ENCODE results near the gene KRTAP2-3.

DNA sequence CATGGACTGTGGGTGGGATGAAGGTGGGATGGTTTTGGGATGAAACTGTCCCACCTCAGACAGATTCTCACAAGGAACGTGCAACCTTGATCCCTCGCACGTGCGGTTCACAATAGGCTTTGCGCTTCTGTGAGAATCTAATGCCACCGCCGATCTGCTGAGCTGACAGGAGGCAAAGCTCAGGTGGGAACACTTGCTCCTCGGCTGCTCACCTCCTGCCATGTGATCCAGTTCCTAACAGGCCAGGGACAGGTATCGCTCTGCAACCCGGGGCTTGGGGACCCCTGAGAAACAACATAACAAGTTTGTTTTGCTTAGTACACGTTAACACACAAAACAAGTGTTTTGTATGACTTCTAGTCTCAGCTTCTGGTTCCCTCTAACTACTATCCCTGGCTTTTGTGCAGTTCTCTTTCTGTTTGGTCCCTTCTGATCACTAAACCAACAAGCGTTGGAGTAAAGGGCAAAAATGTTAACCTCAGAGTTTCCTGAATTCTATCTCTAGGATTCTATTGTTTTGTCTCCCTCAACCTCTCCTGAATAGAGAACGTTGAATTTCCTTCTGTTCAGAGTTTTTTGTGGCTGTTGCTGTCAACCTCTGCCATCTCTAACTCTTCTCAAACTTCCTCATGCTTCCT, 43.2 kb downstream of the KRTAP2-3 start:
- TF ChIP-seq, protein P1, sequence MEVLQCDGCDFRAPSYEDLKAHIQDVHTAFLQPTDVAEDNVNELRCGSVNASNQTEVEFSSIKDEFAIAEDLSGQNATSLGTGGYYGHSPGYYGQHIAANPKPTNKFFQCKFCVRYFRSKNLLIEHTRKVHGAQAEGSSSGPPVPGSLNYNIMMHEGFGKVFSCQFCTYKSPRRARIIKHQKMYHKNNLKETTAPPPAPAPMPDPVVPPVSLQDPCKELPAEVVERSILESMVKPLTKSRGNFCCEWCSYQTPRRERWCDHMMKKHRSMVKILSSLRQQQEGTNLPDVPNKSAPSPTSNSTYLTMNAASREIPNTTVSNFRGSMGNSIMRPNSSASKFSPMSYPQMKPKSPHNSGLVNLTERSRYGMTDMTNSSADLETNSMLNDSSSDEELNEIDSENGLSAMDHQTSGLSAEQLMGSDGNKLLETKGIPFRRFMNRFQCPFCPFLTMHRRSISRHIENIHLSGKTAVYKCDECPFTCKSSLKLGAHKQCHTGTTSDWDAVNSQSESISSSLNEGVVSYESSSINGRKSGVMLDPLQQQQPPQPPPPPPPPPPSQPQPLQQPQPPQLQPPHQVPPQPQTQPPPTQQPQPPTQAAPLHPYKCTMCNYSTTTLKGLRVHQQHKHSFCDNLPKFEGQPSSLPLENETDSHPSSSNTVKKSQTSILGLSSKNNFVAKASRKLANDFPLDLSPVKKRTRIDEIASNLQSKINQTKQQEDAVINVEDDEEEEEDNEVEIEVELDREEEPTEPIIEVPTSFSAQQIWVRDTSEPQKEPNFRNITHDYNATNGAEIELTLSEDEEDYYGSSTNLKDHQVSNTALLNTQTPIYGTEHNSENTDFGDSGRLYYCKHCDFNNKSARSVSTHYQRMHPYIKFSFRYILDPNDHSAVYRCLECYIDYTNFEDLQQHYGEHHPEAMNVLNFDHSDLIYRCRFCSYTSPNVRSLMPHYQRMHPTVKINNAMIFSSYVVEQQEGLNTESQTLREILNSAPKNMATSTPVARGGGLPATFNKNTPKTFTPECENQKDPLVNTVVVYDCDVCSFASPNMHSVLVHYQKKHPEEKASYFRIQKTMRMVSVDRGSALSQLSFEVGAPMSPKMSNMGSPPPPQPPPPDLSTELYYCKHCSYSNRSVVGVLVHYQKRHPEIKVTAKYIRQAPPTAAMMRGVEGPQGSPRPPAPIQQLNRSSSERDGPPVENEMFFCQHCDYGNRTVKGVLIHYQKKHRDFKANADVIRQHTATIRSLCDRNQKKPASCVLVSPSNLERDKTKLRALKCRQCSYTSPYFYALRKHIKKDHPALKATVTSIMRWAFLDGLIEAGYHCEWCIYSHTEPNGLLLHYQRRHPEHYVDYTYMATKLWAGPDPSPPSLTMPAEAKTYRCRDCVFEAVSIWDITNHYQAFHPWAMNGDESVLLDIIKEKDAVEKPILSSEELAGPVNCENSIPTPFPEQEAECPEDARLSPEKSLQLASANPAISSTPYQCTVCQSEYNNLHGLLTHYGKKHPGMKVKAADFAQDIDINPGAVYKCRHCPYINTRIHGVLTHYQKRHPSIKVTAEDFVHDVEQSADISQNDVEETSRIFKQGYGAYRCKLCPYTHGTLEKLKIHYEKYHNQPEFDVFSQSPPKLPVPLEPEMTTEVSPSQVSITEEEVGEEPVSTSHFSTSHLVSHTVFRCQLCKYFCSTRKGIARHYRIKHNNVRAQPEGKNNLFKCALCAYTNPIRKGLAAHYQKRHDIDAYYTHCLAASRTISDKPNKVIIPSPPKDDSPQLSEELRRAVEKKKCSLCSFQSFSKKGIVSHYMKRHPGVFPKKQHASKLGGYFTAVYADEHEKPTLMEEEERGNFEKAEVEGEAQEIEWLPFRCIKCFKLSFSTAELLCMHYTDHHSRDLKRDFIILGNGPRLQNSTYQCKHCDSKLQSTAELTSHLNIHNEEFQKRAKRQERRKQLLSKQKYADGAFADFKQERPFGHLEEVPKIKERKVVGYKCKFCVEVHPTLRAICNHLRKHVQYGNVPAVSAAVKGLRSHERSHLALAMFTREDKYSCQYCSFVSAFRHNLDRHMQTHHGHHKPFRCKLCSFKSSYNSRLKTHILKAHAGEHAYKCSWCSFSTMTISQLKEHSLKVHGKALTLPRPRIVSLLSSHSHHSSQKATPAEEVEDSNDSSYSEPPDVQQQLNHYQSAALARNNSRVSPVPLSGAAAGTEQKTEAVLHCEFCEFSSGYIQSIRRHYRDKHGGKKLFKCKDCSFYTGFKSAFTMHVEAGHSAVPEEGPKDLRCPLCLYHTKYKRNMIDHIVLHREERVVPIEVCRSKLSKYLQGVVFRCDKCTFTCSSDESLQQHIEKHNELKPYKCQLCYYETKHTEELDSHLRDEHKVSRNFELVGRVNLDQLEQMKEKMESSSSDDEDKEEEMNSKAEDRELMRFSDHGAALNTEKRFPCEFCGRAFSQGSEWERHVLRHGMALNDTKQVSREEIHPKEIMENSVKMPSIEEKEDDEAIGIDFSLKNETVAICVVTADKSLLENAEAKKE (CRISPR knock-in tag; IDR thresholded peaks at IDR 0.05) = no peak
- no peak for TF ChIP-seq POLR2AphosphoS5 (IDR thresholded peaks at IDR 0.05; ENCODE audit: low read depth)
- TF ChIP-seq, protein P2, sequence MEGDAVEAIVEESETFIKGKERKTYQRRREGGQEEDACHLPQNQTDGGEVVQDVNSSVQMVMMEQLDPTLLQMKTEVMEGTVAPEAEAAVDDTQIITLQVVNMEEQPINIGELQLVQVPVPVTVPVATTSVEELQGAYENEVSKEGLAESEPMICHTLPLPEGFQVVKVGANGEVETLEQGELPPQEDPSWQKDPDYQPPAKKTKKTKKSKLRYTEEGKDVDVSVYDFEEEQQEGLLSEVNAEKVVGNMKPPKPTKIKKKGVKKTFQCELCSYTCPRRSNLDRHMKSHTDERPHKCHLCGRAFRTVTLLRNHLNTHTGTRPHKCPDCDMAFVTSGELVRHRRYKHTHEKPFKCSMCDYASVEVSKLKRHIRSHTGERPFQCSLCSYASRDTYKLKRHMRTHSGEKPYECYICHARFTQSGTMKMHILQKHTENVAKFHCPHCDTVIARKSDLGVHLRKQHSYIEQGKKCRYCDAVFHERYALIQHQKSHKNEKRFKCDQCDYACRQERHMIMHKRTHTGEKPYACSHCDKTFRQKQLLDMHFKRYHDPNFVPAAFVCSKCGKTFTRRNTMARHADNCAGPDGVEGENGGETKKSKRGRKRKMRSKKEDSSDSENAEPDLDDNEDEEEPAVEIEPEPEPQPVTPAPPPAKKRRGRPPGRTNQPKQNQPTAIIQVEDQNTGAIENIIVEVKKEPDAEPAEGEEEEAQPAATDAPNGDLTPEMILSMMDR (conservative IDR thresholded peaks at IDR 0.05; ENCODE audit: low read depth in 2 of 2) = no peak
- no peak for TF ChIP-seq EZH2 (IDR thresholded peaks at IDR 0.05; ENCODE audit: low read depth, unreplicated experiment)
- TF ChIP-seq STAT1 (IDR thresholded peaks at IDR 0.05; ENCODE audit: unreplicated experiment) = no peak
- TF ChIP-seq, protein P3, sequence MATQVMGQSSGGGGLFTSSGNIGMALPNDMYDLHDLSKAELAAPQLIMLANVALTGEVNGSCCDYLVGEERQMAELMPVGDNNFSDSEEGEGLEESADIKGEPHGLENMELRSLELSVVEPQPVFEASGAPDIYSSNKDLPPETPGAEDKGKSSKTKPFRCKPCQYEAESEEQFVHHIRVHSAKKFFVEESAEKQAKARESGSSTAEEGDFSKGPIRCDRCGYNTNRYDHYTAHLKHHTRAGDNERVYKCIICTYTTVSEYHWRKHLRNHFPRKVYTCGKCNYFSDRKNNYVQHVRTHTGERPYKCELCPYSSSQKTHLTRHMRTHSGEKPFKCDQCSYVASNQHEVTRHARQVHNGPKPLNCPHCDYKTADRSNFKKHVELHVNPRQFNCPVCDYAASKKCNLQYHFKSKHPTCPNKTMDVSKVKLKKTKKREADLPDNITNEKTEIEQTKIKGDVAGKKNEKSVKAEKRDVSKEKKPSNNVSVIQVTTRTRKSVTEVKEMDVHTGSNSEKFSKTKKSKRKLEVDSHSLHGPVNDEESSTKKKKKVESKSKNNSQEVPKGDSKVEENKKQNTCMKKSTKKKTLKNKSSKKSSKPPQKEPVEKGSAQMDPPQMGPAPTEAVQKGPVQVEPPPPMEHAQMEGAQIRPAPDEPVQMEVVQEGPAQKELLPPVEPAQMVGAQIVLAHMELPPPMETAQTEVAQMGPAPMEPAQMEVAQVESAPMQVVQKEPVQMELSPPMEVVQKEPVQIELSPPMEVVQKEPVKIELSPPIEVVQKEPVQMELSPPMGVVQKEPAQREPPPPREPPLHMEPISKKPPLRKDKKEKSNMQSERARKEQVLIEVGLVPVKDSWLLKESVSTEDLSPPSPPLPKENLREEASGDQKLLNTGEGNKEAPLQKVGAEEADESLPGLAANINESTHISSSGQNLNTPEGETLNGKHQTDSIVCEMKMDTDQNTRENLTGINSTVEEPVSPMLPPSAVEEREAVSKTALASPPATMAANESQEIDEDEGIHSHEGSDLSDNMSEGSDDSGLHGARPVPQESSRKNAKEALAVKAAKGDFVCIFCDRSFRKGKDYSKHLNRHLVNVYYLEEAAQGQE (IDR thresholded peaks at IDR 0.05; ENCODE audit: unreplicated experiment) = no peak
- TF ChIP-seq ZNF331 (CRISPR knock-in tag; IDR thresholded peaks at IDR 0.05; ENCODE audit: low read depth) = no peak
- no peak for TF ChIP-seq CREB1 (CRISPR knock-in tag; IDR thresholded peaks at IDR 0.05; ENCODE audit: low read depth)
- no peak for TF ChIP-seq JUNB (IDR thresholded peaks at IDR 0.05; ENCODE audit: unreplicated experiment)

All from GM23338 (cell line).